ENCODE results near the gene GAL3ST2.

GAL3ST2 gene

DNA sequence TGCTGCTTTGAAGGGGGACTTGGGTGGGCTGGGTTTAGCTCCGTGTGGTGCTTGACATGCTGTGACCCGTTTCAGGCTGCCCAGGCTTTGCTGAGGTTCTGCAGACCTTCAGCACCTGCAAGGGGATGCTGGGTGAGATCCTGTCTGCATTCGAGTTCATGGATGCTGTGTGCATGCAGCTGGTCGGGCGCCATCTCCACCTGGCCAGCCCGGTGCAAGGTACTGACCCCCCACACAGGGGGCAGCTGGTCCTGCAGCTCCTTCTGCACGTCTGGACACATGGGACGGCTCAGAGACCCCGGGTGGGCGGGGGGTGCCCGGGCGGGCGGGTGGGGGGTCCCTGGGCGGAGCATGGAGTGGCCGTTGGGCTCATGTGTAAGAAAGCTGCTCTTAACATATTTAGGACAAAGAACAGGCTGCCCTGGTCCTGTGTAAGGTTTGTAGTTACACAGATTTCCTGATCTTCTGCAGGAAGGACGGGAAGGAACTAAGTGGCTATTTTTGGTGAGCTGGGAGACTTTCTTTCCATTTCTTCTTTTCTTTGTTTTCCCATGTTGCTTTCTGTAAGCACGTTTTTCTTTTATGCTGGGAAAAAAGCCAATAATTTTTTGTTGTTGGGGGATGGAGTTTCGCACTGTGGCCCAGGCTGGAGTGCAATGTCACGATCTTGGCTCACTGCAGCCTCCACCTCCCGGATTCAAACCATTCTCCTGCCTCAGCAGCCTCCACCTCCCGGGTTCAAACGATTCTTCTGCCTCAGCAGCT, 26.4 kb upstream of the GAL3ST2 start:
- H3K27me3 ChIP-seq, result no peaks in the 10 kb centered on the region
- H3K4me3 ChIP-seq (ENCODE audit: low read depth in 1 of 2, low read length in 1 of 2), result no peak overlapping the region
- no peaks in the 10 kb centered on the region for H3K9me3 ChIP-seq
- TF ChIP-seq, protein P1, sequence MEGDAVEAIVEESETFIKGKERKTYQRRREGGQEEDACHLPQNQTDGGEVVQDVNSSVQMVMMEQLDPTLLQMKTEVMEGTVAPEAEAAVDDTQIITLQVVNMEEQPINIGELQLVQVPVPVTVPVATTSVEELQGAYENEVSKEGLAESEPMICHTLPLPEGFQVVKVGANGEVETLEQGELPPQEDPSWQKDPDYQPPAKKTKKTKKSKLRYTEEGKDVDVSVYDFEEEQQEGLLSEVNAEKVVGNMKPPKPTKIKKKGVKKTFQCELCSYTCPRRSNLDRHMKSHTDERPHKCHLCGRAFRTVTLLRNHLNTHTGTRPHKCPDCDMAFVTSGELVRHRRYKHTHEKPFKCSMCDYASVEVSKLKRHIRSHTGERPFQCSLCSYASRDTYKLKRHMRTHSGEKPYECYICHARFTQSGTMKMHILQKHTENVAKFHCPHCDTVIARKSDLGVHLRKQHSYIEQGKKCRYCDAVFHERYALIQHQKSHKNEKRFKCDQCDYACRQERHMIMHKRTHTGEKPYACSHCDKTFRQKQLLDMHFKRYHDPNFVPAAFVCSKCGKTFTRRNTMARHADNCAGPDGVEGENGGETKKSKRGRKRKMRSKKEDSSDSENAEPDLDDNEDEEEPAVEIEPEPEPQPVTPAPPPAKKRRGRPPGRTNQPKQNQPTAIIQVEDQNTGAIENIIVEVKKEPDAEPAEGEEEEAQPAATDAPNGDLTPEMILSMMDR (IDR thresholded peaks at IDR 0.05), result no peak
- H3K4me1 ChIP-seq (ENCODE audit: control insufficient read depth in 1 of 2, insufficient read depth in 1 of 2, low read depth in 1 of 2, low read length in 1 of 2), result no peaks in the 10 kb centered on the region
- no peak overlapping the region for H3K27ac ChIP-seq
- H3K36me3 ChIP-seq, result peaks cover 65% of the 10 kb centered on the region

DNA sequence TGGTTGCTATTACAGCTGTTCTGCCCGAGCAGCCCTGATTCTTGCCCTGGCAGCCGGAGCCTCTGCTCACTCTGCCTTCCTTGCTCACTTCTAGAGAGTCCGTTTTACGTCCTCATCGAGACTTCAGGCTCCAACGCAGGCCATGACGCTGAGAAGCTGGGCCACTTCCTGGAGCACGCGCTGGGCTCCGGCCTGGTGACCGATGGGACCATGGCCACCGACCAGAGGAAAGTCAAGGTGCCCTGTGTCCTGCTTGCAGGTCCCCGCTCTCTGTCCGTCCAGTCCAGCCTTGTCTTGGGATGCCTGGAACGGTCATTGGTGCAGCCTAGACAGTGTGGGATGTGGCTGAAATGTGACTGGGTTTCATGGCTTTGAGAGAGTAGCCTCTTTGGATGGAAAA, 25.5 kb upstream of the GAL3ST2 start:
- no peaks in the 10 kb centered on the region for H3K27me3 ChIP-seq
- H3K4me1 ChIP-seq (ENCODE audit: control insufficient read depth in 1 of 2, insufficient read depth in 1 of 2, low read depth in 1 of 2, low read length in 1 of 2), result no peaks in the 10 kb centered on the region
- TF ChIP-seq, protein P1 (IDR thresholded peaks at IDR 0.05), result no peak
- H3K27ac ChIP-seq, result no peak overlapping the region
- no peaks in the 10 kb centered on the region for H3K9me3 ChIP-seq
- H3K4me3 ChIP-seq (ENCODE audit: low read depth in 1 of 2, low read length in 1 of 2), result no peak overlapping the region
- peaks cover 70% of the 10 kb centered on the region for H3K36me3 ChIP-seq

DNA sequence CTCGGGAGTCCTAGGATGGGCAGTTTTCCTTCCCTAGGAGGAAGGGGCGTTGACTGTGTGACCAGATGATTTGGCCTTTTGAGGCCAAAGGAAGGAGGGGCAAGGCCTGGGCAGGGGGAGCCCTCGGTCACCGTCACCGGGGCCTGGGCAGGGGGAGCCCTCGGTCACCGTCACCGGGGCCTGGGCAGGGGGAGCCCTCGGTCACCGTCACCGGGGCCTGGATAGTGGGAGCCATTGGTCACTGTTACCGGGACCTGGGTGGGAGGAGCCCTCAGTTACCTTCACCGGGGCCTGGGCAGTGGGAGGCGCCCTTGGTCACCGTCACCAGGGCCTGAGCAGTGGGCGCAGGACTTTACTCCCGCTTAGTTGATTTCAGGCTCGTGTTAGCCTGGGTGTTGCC, 24.8 kb upstream of the GAL3ST2 start:
- H3K9me3 ChIP-seq, result no peaks in the 10 kb centered on the region
- no peaks in the 10 kb centered on the region for H3K4me1 ChIP-seq (ENCODE audit: control insufficient read depth in 1 of 2, insufficient read depth in 1 of 2, low read depth in 1 of 2, low read length in 1 of 2)
- H3K4me3 ChIP-seq (ENCODE audit: low read depth in 1 of 2, low read length in 1 of 2), result no peak overlapping the region
- peaks cover 76% of the 10 kb centered on the region for H3K36me3 ChIP-seq
- H3K27ac ChIP-seq, result no peak overlapping the region
- no peaks in the 10 kb centered on the region for H3K27me3 ChIP-seq
- TF ChIP-seq, protein P1 (IDR thresholded peaks at IDR 0.05), result no peak

DNA sequence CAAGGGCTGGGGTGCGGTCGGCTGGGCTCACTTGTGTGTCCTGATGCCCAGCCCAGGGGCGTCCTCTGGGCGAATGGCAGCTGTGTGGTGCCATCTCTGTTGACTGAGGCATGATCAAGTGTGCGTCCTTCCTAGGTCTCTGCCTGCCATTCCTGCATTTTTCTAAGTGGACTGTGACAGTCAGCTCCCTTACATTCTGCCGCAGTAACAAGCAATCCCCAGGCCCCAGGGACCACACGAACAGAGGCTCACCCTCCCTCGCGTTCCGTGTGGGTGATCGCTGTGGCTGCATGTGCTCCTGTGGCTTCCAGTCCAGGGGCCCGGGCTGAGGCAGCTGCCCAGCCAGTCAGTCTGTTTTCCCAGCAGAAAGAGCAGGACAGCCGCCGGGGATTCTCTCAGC, 24.4 kb upstream of the GAL3ST2 start:
- H3K4me1 ChIP-seq (ENCODE audit: control insufficient read depth in 1 of 2, insufficient read depth in 1 of 2, low read depth in 1 of 2, low read length in 1 of 2), result no peaks in the 10 kb centered on the region
- TF ChIP-seq, protein P1 (IDR thresholded peaks at IDR 0.05), result no peak
- no peaks in the 10 kb centered on the region for H3K9me3 ChIP-seq
- H3K4me3 ChIP-seq (ENCODE audit: low read depth in 1 of 2, low read length in 1 of 2), result no peak overlapping the region
- no peaks in the 10 kb centered on the region for H3K27me3 ChIP-seq
- H3K27ac ChIP-seq, result no peak overlapping the region
- peaks cover 81% of the 10 kb centered on the region for H3K36me3 ChIP-seq

DNA sequence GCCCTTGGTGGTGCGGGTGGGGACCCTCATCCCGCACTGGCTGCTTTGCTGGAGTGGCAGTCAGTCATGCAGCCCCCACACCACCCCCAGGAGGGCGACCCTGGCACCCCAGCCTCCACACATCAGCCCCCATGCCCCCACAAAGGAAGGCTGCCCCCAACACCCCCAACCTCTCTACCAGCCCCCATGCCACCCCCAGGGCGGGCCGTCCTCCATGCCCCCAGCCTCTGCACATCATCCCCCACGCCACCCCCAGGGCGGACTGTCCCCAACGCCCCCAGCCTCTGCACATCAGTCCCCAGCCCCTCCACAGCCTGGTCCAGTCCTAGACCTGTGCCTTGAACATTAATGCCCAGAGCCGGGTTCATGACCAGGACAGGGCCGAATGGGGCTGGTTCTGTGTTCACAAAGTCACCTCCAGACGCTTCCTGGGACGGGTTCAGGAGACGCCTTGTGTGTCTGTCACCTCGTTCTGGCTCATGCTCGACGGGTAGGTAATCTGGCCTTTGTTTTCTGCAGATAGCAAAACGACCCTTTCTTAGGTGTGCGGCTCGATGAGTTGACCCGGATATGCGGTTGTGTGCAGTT, 23.8 kb upstream of the GAL3ST2 start:
- H3K9me3 ChIP-seq, result no peaks in the 10 kb centered on the region
- no peak overlapping the region for H3K4me3 ChIP-seq (ENCODE audit: low read depth in 1 of 2, low read length in 1 of 2)
- H3K4me1 ChIP-seq (ENCODE audit: control insufficient read depth in 1 of 2, insufficient read depth in 1 of 2, low read depth in 1 of 2, low read length in 1 of 2), result no peaks in the 10 kb centered on the region
- TF ChIP-seq, protein P1 (IDR thresholded peaks at IDR 0.05), result no peak
- H3K27me3 ChIP-seq, result no peaks in the 10 kb centered on the region
- H3K36me3 ChIP-seq, result peaks cover 85% of the 10 kb centered on the region
- H3K27ac ChIP-seq, result no peak overlapping the region

Data from neutrophil (primary cell).